Stimulated activated CD4-positive, alpha-beta T cell treated with anti-CD3 and anti-CD28 coated beads, Interleukin-15, amount 100 ng/mL, for 48 hours (primary cell): ENCODE measurements around the gene IQGAP2.

Experiments
- DNase-seq, 2 donors: peaks; one replicate each; pipeline ENCODE4 v3.0.0-alpha.2; 2020; ENCODE audit warnings: low read depth in 2 of 2

Gene IQGAP2

GRCh38 chr5:76477571-76477970 lies 74.5 kb downstream of the IQGAP2 start:
- no peak for DNase-seq

- DNase-seq, result no peak
Measured at GRCh38 chr5:76479281-76479680, 76.2 kb downstream of the IQGAP2 start.

GRCh38 chr5:76479973-76480667 lies 77.0 kb downstream of the IQGAP2 start:
- no peak for DNase-seq

GRCh38 chr5:76482984-76483383 lies 79.9 kb downstream of the IQGAP2 start:
- no peak for DNase-seq

GRCh38 chr5:76483433-76483832 lies 80.3 kb downstream of the IQGAP2 start:
- no peak for DNase-seq

DNA sequence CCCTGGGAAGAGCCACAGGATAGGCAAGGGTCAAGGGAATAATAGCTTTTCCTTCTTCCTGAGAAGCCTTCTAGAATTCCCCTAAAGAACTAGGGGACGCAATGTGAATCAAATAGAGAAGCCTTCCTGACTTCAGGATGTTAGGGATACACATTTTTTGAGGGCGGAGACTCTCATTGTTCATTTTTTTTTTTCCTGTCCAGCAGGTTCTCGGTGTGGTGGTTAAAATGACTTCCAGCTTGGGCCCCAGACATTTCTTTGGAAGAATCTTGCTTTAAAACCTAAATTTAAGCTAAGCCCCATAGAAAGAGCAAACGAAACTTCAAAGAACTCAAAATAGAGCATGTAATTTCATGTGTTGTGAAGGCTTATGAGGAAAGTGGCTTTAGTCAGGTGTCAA lies 80.8 kb downstream of the IQGAP2 start:
- DNase-seq, result no peak

DNA sequence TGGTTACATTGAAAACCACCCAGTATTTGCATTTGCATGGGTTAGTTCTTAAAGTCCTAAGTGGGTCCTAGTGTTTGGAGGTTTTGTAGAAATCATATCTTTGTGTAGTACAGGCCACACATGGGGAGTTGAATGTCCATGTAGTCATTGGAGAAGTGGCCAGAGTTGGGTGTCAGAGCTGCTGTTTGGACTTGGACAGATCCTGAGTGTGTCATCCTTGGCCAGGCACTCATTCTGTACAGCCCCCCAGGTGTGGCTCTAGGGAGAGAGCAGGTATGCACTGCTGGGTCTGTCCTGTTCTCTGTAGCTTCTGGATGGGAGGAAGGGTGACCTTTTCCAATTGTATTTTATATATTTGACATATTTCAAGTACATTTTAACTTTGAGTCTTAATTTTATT lies 82.4 kb downstream of the IQGAP2 start:
- DNase-seq, result no peak

DNA sequence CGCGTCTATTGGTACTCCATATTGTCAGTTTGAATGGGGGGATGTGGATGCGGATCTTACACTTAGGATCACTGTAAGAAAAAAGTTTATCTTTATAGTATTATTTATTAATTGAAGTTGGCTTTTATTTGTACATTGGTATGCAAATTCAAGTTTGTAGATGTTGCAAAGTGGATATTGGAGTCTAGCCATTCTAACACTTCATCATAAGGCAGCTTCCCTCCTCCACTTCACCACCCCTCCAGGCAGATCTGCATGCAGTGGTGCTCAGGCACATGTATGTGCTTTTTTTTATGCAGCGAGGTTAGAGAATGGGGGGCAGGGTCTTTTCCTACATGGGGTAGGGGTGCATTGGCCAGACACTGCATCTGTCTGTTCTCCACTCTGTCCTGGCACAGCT lies 84.3 kb downstream of the IQGAP2 start:
- DNase-seq, result no peak

GRCh38 chr5:76487821-76488220 lies 84.7 kb downstream of the IQGAP2 start:
- DNase-seq, result no peak

GRCh38 chr5:76488969-76489368 lies 85.9 kb downstream of the IQGAP2 start:
- no peak for DNase-seq

DNA sequence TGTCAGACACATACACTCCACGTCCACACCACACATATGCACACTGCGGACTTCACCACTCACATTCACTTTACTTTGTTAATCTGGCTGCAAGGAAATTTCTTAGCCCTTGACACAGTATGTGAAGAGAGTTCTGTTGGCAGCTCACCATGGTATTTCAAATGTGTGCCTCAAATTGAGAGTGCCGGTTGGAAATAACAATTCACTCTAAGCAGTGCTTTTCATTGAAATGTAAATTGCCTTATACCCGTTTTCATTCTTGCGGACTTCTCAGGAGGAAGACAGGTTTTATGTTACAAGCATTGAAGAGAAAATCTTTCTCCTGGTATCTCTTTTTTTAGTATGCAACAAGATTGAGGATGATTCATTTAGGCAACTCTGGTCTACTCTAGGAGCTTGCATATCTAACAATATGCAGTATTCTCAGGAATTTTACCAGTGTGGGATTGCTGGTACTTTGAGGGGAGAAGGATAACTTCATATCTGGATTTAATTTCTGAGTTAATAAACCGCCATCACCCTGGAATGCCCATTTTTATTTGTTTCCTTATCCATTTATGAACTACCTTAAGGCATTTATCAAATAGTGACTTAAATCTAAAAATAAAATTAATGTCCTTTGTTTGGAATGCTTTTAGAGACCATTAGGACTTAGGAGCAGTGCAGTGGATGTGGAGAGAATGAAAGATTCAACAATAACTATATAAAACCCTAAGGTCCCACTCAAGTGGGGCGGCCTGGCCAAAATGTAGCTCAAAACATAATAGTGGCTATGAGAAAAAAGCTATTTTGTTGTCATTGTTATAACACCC lies 87.0 kb downstream of the IQGAP2 start:
- DNase-seq, result no peak

- no peak for DNase-seq
Measured at GRCh38 chr5:76490960-76491359, 87.9 kb downstream of the IQGAP2 start.

- DNase-seq, result no peak
Measured at GRCh38 chr5:76492819-76493189, 89.7 kb downstream of the IQGAP2 start.

DNA sequence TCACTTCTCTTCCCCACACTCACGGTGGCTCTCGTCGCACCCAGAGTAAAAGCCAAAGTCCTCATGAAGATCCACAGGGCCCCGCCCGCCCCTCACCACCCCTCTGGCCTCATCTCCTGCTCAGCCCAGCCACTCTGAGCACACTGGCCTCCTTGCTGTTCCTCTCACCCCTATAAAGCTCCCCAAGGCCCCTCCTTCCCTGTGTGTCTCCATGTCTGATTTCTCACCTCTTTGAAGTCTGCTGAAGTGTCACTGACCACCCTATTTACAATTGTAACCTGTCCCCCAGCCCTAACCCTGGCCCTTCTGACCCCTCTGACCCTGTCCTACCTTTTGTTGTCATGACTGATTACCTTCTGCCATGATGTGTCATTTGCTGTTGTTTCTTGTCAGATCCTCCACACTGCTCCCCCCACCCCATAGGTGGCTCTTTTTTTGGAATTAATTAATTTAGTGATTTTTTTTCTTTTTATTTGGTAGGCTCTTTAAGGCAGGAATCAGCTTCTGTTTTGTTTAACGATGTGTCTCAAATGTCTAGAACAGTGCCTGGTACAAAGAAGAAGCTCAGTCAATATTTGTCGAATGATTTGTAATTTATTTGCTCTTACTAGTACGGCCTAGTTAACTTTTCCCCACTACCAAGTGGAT lies 90.2 kb downstream of the IQGAP2 start:
- DNase-seq, result no peak

DNA sequence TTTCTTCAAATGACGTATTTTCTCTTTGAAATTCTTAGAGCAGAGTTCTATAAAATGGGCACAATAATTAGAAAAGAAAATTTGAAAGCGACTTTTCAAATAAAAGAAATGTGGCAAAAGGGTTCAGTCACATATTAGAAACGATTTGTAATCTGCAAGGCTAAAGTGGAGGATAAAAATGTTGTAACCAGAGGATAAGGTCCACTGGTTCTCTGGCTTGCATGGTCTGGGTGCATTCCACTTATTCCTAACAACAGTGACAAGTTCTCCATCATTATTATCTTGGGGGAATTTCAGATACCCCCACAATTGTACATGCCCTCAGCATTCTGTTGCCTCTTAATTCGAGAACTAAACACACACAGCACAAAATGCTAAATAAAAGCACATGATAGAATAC lies 91.1 kb downstream of the IQGAP2 start:
- DNase-seq, result no peak

- no peak for DNase-seq
Measured at GRCh38 chr5:76495870-76496269, 92.8 kb downstream of the IQGAP2 start.

DNA sequence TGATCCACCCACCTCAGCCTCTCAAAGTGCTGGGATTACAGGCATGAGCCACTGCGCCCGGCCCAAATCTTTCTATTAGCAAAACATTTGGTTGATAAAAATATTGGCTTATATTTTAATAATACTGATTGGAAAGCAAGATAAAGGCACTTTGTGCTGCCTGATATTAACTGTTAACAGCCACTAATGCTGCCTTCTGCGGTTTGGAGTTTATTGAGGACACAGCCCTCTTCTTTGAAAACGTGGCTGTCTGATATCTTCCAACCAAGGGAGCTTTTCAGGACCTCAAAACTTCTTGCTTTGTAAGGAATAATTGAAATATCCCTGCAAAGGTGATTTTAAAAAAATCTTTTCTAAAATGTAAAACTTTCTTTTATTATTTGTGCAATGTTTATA lies 94.0 kb downstream of the IQGAP2 start:
- no peak for DNase-seq

DNA sequence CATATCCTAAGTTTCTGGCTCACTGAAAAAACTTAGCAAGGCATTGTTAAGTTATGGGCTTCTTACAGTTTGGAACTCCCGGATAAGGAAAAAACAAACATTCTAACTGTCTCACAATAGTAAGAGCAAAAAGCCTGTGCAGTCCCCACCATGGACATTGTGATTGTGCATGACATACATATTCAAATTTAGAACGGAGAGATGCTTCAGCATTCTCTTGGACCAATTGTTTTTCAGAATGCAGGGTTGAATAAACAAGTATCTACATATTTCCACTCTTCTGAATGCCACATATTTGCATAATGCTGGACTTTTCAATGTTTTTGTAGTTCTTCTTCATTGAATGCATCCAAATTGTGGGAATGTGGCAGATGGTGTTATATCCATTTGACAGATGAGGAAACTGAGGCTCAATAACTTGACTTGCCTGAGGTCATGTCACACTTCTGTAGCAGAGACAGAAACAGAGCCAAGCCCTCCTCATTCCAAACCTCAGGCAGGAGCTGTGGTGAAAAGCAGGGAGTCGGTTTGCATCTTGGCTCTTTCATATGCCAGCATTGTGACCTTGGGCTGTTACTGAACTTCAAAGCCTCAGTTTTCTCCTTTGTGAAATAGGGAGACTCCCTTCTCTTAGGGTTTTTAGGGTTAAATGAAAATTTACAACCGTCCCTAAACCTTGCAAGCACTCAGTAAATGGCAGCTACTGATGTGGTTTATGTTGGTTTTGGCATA lies 95.1 kb downstream of the IQGAP2 start:
- no peak for DNase-seq

DNA sequence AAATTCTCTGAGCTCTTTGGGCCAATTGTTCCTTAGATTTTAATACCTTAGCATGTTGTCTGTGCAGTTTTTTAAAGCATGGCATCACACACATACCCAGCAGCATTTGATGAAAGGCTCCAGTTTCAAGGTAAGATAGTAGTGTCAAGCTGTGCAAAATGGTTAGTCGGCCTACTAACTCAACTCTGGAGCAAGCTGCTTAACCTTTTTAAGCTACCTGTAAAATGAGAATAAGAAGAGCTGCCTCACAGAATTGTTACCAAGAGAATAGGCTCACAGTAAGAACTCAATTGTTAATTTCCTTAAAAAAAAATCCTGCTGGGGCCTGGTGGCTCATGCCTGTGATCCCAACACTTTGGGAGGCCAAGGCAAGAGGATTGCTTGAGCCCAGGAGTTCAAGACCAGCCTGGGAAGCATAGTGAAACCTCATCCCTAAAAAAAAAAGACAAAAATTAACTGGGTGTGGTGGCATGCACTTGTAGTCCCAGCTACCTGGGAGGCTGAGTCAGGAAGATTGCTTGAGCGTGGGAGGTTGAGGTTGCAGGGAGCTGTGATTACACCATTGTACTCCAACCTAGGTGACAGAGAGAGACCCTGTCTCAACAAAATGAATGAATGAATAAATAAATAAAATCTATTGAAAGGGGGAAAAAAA lies 96.5 kb downstream of the IQGAP2 start:
- DNase-seq, result no peak

GRCh38 chr5:76500633-76501393 lies 97.7 kb downstream of the IQGAP2 start:
- no peak for DNase-seq

DNA sequence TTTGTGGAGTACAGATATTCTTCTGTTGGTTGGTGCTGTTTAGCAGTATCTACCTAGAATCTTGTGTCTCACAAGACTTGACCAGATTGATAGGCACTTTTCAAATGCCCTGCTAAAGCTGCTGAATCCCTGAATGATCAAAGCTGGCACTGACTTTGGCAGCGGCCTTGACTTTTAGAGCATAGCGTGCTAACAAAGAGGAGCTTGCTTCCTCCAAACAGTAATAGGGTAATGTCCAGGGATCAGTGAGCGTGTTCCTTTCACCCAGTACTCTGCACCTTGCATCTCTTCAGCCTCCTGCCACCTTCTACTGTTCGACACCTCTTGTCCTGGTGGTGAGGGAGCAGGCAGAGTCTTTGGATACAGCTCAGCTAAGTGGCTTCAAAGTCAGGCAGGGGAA lies 100.8 kb downstream of the IQGAP2 start:
- DNase-seq, result no peak
